Measurements from ENCODE around the gene UNC45B. TPM values are rescaled to one million over a fixed set of nuclear protein-coding genes. Genes with fewer than 3 reads are reported as not detected.

Gene UNC45B
- total and polyA plus RNA-seq, 2 donors (not counting 3 experiments of a cell fraction or from before 2014, with no cell fraction given) = not detected

DNA sequence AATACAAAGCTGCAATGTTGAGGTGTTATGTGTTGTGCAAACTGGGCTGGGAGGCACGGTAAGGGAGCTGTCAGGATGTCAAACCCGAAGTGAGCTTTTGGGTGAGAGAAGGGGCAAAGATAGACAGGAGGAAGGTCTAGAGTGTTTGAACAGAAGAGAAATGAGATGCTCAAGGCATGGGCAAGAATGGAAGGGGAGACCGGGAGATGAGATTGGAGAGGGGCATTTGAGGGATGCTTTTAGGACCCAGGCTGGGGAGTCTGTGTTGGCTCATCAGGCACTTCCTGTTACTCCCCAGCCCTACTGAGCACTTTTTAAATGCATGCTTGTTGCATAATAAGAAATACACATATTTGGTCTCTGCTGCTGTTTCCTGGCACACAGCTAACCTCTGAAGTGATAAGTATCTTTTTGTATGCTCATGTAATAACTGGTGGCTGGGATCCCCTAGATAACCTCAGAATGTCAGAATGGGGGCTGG, 13.7 kb downstream of the UNC45B start:
- H3K4me3 ChIP-seq (replicated peaks in 1 of 3; ENCODE audit: insufficient read depth in 1 of 3, low read depth in 1 of 3, low read length in 3 of 3) = no peak overlapping the region
- POLR2A ChIA-PET = no interaction called here
- H3K4me1 ChIP-seq (ENCODE audit: control insufficient read depth, extremely low read depth, insufficient read depth, low read length) = no peaks in the 10 kb centered on the region
- BruUV-seq (replicated peaks) = no TSS peak
- no peaks in the 10 kb centered on the region for H3K36me3 ChIP-seq (ENCODE audit: control insufficient read depth in 2 of 2, extremely low read depth in 1 of 2, insufficient read depth in 2 of 2, low read length in 2 of 2)
- TF ChIP-seq, protein P1, sequence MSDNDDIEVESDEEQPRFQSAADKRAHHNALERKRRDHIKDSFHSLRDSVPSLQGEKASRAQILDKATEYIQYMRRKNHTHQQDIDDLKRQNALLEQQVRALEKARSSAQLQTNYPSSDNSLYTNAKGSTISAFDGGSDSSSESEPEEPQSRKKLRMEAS (IDR thresholded peaks at IDR 0.05; ENCODE audit: insufficient read depth, insufficient read length) = no peak
- TF ChIP-seq, protein P2, sequence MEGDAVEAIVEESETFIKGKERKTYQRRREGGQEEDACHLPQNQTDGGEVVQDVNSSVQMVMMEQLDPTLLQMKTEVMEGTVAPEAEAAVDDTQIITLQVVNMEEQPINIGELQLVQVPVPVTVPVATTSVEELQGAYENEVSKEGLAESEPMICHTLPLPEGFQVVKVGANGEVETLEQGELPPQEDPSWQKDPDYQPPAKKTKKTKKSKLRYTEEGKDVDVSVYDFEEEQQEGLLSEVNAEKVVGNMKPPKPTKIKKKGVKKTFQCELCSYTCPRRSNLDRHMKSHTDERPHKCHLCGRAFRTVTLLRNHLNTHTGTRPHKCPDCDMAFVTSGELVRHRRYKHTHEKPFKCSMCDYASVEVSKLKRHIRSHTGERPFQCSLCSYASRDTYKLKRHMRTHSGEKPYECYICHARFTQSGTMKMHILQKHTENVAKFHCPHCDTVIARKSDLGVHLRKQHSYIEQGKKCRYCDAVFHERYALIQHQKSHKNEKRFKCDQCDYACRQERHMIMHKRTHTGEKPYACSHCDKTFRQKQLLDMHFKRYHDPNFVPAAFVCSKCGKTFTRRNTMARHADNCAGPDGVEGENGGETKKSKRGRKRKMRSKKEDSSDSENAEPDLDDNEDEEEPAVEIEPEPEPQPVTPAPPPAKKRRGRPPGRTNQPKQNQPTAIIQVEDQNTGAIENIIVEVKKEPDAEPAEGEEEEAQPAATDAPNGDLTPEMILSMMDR (IDR thresholded peaks at IDR 0.05; ENCODE audit: extremely low read depth in 1 of 2, insufficient read depth in 1 of 2, low read depth in 1 of 2, low read length in 2 of 2) = no peak
- TF ChIP-seq FOS (IDR thresholded peaks at IDR 0.05; ENCODE audit: borderline replicate concordance, insufficient read depth, low read length) (no peak), EZH2 (IDR thresholded peaks at IDR 0.05; ENCODE audit: borderline replicate concordance, low read depth, low read length, severe bottlenecking) (no peak), MYC (IDR thresholded peaks at IDR 0.05; ENCODE audit: low read depth, low read length) (no peak), POLR2AphosphoS5 (IDR thresholded peaks at IDR 0.05; ENCODE audit: insufficient read depth, low read depth, low read length) (no peak)
- H3K9me3 ChIP-seq (replicated peaks; ENCODE audit: control insufficient read depth, insufficient read depth, low read length) = no peaks in the 10 kb centered on the region
- FAIRE-seq = no peak
- dilution Hi-C loops (cut with MboI; ENCODE audit: extremely low pct_ligation_motif_present, low sequenced_read_pairs) (no loop called here), intact Hi-C loops (cut with micrococcal nuclease) (no loop called here)
- H3K27ac ChIP-seq (ENCODE audit: insufficient read depth, low read depth, low read length) = no peak overlapping the region
- no peaks in the 10 kb centered on the region for H3K79me2 ChIP-seq (ENCODE audit: control insufficient read depth, insufficient read depth, low read length)
- no peaks in the 10 kb centered on the region for H3K9me1 ChIP-seq (replicated peaks; ENCODE audit: control insufficient read depth, extremely low read depth, insufficient read depth, low read length)
- no peak overlapping the region for H3K4me2 ChIP-seq (ENCODE audit: insufficient read depth, low read length)
- DNase-seq (ENCODE audit: low read depth, low spot score) = no peak
- H3K27me3 ChIP-seq (ENCODE audit: control insufficient read depth in 2 of 2, insufficient read depth in 2 of 2, low read length in 2 of 2) = peaks cover 4 to 11% of the 10 kb centered on the region in 2 experiments
- no peak overlapping the region for H3K9ac ChIP-seq (replicated peaks; ENCODE audit: extremely low read depth, insufficient read depth, low read length)
- H4K20me1 ChIP-seq (replicated peaks; ENCODE audit: control insufficient read depth, extremely low read depth, insufficient read depth, low read length) = no peaks in the 10 kb centered on the region
- H2AFZ ChIP-seq (ENCODE audit: low read depth, low read length) = no peak overlapping the region
- CTCF ChIA-PET = no interaction called here

Measured in endothelial cell of umbilical vein (primary cell).